Measurements from ENCODE around the gene LAX1.
A peak's percentile ranks its signal among the peaks of the same experiment; 100 is the strongest.
"Not testable (repeated sequence)": the region's sequence is repeated elsewhere in the genome, so short reads cannot be mapped to it uniquely, and the experiment has no call there.

The LAX1 gene

DNA sequence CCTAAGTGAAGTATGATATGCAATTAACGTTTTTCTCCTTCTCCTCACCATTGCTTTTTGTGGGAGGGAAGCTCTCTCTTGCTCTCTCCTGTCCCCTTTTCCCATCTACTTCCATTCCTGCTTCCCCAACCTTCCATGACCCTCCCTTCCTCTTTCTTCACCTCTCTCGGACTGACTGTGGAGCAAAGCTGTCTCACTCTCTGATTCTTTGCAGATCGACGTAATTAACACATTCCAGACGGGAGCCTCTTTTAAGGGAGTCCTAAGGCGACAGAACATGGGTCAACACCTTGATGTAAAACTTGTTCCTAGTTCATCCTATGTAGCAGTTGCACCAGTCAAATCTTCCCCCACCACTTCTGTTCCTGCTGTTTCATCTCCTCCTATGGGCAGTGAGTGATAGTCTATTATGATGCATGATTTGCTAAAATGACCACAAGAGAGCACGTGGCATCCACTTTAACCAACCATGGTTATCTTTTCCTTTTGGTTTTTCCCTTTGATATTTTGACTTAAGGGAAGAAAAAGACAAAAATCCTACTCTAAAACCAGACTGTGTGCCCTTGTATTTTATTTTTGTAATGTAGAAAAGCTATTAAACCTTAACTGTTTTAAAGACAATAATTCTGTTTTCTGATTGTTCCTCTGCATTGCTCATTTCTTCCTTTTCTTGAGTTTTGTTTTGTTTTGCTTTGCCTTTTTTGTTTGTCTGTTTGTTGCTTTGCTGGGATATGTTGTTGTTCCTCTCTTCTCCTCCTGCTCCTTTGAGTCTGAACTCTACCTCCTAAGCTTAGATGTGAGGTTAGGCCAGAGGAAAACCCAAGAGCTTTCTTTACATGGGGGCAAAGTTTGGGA lies 31.7 kb upstream of the LAX1 start:
- in situ Hi-C loops (cut with MboI; ENCODE audit: low sequenced_read_pairs, unreplicated experiment) = no loop called here
- TF ChIP-seq CTCF (IDR thresholded peaks at IDR 0.05; ENCODE audit: borderline replicate concordance, control extremely low read depth, extremely low read depth, insufficient read depth, missing control alignments) = no peak
- no peak for DNase-seq (ENCODE audit: low spot score)

DNA sequence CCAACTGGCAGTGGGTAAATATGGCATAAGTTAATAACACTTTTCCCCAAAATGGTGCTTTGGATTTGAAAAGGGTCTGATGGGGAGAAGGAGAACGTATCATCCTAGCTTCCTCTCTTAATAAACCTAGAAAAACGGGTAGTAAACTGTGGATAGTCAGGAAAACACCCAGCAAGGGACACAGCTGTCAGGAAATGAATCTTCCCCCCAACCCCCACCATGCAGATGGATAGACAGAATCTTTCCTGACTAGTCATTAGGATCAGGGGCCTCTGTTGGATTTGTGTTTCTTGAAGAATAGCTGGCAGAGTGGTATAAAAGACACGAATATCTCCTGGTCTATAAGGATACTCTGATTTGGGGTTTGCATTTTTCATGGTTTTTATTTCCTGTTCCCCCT lies 22.5 kb upstream of the LAX1 start:
- no peak for DNase-seq (ENCODE audit: low spot score)
- TF ChIP-seq CTCF (IDR thresholded peaks at IDR 0.05; ENCODE audit: borderline replicate concordance, control extremely low read depth, extremely low read depth, insufficient read depth, missing control alignments) = no peak
- in situ Hi-C loops (cut with MboI; ENCODE audit: low sequenced_read_pairs, unreplicated experiment) = no loop called here

GRCh38 chr1:203743091-203743571 lies 21.9 kb upstream of the LAX1 start:
- in situ Hi-C loops (cut with MboI; ENCODE audit: low sequenced_read_pairs, unreplicated experiment) = no loop called here
- no peak for DNase-seq (ENCODE audit: low spot score)
- TF ChIP-seq CTCF (IDR thresholded peaks at IDR 0.05; ENCODE audit: borderline replicate concordance, control extremely low read depth, extremely low read depth, insufficient read depth, missing control alignments) = no peak

GRCh38 chr1:203744075-203744972 lies 20.7 kb upstream of the LAX1 start:
- TF ChIP-seq CTCF (IDR thresholded peaks at IDR 0.05; ENCODE audit: borderline replicate concordance, control extremely low read depth, extremely low read depth, insufficient read depth, missing control alignments) = no peak
- in situ Hi-C loops (cut with MboI; ENCODE audit: low sequenced_read_pairs, unreplicated experiment) = no loop called here
- DNase-seq (ENCODE audit: low spot score) = peak; percentile 40

- DNase-seq (ENCODE audit: low spot score) = no peak
- TF ChIP-seq CTCF (IDR thresholded peaks at IDR 0.05; ENCODE audit: borderline replicate concordance, control extremely low read depth, extremely low read depth, insufficient read depth, missing control alignments) = no peak
- in situ Hi-C loops (cut with MboI; ENCODE audit: low sequenced_read_pairs, unreplicated experiment) = no loop called here
These were observed 18.7 kb upstream of the LAX1 start for GRCh38 chr1:203746281-203746680.

DNA sequence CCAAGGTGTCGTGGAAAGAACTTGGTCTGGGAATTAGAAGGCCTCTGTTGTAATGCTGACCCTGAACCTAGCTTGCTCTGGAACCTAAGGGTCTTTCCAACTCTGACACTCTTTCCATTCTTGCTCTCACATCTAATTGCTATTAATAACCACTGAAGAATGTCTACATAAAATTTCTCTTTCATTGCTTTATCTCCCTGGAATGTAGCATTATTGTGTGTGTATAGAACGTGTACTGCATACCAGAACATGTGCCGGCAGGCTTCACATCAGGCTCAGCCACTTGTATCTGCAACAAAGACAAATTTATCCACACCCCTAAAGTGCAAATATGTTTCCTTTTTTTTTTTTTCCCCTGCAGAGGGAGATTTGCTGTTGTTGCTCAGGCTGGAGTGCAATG lies 13.9 kb upstream of the LAX1 start:
- in situ Hi-C loops (cut with MboI; ENCODE audit: low sequenced_read_pairs, unreplicated experiment) = no loop called here
- no peak for DNase-seq (ENCODE audit: low spot score)
- no peak for TF ChIP-seq CTCF (IDR thresholded peaks at IDR 0.05; ENCODE audit: borderline replicate concordance, control extremely low read depth, extremely low read depth, insufficient read depth, missing control alignments)

DNA sequence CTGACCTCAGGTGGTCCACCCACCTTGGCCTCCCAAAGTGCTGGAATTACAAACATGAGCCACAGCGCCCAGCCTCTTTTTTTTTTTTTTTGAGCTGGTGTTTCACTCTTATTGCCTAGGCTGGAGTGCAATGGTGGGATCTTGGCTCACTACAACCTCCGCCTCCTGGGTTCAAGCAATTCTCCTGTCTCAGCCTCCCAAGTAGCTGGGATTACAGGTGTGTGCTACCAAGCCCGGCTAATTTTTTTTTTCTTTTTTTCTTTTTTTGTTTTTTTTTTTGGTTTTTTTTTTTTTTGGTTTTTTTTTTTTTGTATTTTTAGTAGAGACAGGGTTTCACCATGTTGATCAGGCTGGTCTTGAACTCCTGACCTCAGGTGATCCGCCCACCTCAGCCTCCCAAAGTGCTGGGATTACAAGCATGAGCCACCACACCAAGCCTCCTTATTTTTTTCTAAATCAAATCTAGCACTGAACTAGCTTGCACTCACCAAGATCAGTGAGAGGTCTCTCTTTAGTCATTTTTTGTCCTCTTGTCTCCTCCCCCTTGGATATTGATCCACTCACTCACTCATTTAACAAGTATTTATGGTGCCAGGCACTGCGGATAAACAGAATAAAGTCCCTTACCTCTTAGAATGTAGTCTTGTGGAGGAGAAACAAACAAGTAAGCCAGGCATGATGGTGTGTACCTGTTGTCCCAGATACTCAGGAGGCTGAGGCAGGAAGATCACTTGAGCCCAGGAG lies 13.2 kb upstream of the LAX1 start:
- in situ Hi-C loops (cut with MboI; ENCODE audit: low sequenced_read_pairs, unreplicated experiment); DNase-seq (ENCODE audit: low spot score): not testable (repeated sequence)
